Stimulated activated CD8-positive, alpha-beta memory T cell treated with anti-CD3 and anti-CD28 coated beads, Interleukin-15, amount 100 ng/mL, for 48 hours (primary cell): ENCODE data around the gene TATDN3.
"Not testable (repeated sequence)": the region's sequence is repeated elsewhere in the genome, so short reads cannot be mapped to it uniquely, and the experiment has no call there.

Experiments
- DNase-seq, 2 donors: peaks; one replicate each; pipeline ENCODE4 v3.0.0-alpha.2; 2020; ENCODE audit warnings: low read depth in 2 of 2

The TATDN3 gene, protein sequence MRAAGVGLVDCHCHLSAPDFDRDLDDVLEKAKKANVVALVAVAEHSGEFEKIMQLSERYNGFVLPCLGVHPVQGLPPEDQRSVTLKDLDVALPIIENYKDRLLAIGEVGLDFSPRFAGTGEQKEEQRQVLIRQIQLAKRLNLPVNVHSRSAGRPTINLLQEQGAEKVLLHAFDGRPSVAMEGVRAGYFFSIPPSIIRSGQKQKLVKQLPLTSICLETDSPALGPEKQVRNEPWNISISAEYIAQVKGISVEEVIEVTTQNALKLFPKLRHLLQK

DNA sequence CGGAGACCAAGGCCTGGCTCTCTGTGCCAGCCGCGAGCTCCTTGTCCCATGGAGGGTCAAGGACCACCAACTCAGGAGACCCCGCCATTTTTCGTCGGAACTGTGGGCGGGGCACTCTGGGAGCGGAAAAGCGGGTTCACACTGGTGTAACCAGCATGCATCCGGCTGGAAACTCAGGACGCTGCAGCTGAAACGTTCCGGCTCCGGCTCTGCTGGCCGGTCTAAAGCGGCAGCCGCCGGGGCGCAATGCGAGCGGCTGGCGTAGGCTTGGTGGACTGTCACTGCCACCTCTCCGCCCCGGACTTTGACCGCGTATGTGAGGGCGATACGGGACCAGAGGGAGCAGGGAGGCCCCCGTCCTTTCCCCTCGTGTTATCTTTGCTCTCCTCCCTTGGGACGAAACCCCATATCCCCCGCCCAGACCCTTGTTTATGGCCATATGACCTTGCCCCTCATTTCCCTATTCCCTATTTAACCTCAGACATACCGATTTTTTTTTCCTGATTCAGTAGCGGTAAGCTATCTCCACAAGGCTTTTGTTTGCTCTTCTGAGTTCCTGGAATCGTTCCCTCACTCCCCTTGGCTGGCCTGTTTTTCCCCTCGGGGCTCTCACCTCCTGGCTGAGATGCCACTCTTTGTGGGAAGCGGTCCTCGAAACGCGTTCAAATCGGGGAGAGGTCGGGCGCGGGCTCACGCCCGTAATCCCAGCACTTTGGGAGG is at the start of gene TATDN3, which contains the start of gene NSL1:
TSS of gene TATDN3 (plus strand) at position 219 of the 720 bp plus-strand sequence. CDS start at position 247, 28 bp downstream.
TSS of gene NSL1 (minus strand) at position 102 of the 720 bp plus-strand sequence. CDS start at position 88, 14 bp downstream.
- DNase-seq, result peak; percentile 84 to 89

DNA sequence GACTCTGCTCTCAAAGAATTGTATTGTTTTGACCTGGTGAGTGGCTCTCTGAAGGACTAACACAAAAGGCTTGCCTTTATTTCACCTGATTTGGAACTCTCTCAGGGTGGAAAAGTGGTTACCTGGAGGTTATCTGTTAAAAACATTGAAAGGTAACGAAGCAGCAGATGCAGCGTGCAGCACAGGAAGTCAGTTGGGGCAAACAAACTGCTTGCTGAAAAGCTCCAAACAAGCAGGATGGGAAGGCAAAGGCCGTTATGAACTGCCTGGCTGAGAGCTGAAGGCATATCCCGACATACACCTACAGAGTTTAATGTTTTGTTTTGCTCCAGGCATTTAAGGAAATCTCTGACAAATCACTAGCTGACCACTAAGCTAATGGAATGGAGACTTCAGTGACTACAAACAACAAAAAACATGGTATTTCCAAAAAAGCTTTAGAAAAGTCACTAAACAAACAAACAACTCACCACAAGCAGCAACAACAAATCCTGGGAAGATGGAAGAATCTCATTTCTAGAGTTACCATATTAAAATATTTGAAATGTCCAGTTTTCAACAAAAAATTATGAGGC is 47.7 kb upstream of the TATDN3 start:
- no peak for DNase-seq

DNA sequence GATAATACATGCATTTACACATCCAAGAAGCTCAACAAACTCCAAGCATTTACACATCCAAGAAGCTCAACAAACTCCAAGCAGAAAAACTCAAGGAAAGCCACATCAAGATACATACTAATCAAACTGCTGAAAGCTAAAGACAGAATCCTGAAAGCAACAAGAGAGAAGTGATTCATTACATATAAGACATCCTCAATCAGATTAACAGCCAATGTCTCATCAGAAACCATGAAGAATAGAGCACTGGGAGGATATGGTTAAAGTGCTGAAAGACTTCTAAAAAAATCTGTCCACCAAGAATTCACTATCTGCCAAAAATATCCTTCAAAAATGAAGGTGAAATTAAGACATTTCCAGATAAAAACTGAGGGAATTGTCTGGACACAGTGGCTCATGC is 46.4 kb upstream of the TATDN3 start:
- no peak for DNase-seq

DNA sequence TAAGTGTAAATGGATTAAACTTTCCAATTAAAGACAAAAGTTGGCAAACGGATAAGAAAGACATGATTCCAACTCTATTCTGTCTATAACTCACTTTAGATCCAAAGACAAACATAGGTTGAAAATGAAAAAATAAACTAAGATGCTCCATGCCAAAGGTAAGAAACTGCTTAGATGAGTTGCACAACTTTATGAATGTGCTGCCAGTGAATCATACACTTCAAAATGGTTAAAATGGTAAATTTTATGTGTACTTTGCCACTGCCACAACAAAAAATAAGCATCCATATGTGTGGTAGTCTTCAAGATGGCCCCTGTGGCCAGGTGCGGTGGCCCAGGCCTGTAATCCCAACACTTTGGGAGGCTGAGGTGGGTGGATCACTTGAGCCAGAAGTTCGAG is 45.1 kb upstream of the TATDN3 start:
- DNase-seq, result no peak

DNA sequence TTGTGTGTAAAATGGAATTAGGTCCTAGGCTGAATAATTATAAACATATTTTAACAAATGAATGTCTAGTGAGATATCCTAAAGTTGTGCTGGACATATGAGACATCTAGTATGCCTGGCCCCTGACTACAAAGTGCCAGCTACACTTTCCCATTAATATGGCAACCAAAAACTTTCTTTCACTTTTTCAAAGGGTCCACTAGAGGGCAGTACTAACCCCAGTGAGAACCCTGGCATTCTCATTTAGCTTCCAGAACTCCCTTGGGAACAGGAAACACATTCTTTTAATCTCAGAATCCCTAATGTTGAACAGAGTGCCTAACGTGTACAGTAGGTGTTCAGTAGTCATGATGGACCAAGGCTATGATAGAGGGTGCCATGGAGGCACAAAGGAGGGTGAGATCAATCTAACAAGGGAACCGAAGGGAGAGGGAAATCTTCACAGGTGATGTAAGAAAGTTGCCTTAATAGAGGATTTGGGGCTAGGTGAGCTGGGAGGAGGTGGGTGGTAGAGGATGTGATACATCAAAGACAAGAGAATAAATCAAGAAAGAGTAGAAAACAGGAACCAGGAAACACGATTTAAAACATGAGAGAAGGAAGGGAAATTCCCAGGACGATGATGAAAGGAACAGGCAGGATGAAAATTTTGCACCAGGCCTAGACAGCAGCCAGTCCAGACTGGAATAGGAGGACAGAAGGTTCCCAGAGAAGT is 41.7 kb upstream of the TATDN3 start:
- DNase-seq, result no peak

DNA sequence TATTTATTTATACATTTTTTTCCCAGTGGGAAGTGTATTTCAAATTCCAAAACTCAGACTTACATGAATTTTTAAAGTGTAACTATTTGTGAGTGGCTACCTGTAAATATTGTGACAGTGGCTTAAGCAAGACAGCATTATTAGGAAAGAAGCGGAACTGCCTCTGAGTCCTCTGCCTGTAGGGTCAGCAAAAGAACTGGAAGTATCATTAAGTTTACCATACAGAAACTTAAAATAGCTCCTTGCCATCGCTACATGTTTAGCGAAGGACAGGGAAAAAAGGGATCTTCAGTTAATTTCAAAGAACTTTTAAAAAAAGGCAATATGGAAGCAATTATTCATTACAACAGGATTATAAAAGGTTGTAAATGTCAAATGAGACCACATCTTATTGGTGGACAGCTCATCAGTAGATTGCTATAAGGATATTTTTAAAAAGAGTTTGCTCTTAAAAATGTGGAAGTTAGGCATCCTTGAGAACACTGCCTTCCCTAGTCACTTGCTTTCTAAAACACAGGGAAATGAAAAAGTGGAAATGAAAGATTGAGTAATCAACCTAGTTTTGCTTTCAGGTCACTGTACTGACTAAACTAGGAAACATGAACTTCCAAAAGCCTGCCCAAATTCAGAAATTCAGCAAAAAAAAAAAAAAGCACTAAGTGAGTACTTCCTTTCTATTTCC is 39.3 kb upstream of the TATDN3 start:
- DNase-seq, result no peak

DNA sequence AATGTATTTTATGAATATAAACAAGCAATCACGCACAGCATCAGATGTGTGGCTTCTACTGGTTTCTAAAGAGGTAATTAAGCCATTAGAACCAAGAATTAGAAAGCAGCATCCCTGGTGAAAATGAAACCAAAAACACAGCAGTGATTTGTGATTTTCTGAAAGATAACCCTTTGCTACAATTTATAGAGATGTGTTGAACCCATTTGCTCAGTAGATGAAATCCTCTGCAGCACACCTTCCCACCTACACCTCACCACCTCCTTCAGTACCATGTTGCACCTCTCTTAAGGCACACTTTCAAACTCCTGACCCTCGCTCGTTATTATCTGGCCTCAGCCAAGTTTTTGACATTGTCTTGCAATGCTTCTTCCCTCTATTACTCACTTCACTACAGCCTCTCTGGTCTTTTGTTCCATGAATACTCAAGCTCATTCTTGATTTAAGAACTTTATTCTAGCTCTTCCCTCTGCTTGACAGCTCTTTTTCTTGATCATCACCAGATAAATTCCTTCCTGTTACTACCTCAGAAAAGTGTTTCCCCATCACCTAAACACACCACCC is 38.7 kb upstream of the TATDN3 start:
- no peak for DNase-seq

DNA sequence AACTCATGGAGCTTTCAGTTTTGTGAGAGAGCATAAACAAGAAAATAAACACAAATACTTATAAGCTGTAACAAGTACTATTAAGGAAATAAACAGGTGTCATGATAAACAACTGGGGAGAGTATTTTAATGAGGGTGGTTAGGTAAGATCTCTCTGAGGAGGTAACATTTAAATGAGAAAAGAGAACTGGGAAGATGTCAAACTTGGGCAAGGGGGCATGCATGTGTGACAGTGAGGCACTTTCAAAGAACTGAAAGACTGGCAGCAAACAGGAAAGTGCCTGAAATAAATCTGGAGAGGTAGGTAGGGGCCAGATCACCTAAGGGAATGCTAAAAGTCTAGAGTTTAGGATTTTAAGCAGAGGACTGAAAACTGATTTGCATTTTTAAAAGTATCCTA is 37.9 kb upstream of the TATDN3 start:
- no peak for DNase-seq

DNA sequence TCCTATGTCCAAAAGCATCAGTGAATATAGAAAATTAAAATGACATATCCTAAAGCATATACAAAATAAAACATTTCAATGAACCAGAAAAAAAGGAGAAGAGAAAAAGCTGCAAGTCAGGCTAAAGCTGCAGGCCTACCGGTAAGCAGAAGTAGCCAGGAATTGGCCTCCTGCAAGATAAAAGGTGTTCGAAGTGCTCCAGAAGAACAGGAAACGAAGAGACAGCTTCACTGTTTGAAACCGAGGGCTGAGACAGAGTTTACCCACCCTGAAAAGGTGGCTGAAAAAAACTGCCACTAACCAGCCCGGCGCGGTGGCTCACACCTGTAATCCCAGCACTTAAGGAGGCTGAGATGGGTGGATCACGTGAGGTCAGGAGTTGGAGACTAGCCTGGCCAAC is 37.5 kb upstream of the TATDN3 start:
- no peak for DNase-seq

DNA sequence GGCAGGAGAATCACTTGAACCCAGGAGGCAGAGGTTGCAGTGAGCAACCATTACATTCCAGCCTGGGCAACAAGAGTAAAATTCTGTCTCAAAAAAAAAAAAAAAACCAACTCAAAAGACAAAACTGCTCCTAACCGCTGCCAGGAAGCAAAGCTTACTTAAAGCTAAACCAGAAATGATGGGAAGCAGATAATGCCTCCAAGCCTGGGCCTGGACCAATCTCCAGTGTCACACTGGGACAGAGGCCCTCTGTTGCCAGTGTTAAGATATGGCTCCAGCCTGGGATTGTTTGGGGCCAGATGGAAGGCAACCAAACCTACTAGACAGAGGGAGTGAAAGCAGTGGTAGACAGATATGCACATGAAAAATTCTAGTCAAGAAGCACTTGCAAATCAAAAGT is 37.0 kb upstream of the TATDN3 start:
- DNase-seq, result no peak

DNA sequence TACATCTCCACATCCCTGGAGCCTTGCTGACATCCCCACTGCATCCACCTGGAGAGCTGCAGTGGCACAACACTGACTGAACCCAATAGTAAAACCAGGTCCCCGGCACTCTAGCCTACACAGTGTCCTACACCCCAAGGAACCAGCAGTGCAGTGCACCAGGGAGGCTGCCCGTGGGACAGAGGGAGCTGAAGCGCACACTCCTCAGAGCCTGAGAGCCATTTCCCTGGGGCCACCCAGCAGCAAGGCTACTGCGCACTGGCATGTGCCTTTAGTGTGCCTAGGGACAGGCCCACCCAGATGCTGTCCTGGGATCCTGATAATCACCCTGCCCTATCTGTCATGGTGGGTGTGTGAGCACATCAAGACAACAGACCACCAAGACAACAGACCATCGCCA is 32.0 kb upstream of the TATDN3 start:
- no peak for DNase-seq

DNA sequence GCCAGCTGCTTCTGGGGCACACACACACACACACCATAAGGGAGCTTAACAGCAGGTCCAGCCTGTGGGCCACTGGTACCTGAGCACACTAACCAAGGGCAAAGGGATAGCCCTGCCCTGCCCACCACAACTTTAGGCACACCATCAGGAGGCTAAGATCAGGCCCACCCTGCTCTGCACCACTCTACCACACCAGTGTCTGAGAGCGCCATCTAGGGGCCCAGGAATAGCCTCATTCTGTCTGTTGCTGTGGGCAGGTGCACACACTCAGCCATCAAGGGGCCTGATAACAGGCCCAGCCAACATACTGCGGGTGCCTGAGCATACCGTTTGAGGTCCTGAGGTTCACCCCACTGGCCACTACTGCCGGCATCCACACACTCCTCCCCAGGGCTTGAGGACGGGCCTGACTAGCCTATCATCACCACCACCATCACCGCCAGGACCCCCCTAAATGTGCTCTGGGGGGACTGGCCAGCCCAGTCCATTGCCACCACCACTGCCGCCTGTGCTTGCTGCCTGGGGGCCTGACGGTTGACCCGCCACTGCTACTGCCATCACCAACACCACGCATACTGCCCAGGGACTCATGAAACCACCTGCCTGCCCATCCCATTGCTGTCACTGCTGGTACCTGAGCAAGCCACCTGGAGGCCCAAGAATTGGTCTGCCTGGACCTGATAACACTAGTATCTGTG is 31.4 kb upstream of the TATDN3 start:
- peak; percentile 39 to 55 for DNase-seq

DNA sequence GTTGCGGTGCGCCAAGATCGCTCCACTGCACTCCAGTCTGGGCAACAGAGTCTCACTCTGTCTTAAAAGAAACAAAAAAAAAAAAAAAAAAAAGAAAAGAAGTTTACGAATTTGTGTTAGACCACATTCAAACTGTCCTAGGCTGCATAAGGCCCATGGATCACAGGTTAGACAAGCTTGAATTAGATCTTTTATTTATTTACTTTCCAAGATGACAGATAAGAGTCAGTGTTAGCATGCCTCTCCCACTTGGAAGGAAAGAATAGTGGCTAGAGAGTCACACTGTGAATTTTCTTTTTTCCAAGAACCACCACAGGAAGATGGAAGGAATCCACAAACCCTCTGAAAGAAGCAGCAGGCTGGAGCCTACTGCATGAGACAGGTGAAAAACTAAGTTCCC is 29.5 kb upstream of the TATDN3 start:
- DNase-seq, result no peak

DNA sequence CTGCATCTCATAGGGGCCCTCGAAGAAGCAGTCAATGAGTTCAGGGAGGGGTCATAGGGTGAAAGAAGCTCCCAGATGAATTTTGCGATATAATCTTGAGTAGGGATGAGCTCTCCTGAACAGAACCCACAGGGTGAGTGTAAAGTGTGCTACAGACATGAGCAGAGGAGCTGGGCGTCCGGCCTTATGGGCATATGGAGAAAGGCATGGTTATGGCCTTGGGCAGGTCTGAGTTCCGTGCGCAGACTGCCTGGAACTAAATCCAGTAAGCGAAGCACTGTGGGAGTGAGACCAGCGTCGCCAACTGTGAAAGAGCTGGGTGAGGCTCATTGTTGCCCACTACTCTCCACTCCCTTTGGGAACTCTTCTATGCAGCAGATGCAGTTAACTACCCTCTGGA is 28.9 kb upstream of the TATDN3 start:
- DNase-seq, result no peak

DNA sequence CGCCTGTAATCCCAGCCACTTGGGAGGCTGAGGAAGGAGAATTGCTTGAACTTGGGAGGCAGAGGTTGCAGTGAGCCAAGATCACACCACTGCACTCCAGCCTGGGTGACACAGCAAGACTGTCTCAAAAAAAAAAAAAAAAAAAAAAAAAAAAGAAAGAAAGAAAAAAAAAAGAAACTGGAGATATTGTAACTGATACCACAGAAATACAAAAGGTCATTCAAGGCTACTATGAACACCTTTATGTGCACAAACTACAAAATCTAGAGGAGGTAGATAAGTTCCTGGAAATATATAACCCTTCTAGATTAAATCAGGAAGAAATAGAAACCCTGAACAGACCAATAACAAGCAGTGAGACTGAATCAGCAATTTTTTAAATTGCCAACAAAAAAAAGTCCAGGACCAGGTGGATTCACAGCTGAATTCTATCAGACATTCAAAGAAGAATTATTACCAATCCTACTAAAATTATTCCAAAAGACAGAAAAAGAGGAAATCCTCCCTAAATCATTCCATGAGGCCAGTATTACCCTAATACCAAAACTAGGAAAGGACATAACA is 26.9 kb upstream of the TATDN3 start:
- DNase-seq, result not testable (repeated sequence)

DNA sequence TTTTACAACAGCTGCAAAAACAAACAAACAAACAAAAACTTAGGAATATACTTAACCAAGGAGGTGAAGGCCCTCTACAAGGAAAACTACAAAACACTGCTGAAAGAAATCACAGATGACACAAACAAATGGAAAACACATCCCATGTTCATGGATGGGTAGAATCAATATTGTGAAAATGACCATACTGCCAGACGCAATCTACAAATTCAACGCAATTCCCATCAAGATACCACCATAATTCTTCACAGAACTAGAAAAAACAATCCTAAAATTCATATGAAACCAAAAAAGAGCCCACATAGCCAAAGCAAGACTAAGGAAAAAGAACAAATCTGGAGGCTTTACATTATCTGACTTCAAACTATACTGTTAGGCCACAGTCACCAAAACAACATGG is 24.9 kb upstream of the TATDN3 start:
- DNase-seq, result not testable (repeated sequence)

DNA sequence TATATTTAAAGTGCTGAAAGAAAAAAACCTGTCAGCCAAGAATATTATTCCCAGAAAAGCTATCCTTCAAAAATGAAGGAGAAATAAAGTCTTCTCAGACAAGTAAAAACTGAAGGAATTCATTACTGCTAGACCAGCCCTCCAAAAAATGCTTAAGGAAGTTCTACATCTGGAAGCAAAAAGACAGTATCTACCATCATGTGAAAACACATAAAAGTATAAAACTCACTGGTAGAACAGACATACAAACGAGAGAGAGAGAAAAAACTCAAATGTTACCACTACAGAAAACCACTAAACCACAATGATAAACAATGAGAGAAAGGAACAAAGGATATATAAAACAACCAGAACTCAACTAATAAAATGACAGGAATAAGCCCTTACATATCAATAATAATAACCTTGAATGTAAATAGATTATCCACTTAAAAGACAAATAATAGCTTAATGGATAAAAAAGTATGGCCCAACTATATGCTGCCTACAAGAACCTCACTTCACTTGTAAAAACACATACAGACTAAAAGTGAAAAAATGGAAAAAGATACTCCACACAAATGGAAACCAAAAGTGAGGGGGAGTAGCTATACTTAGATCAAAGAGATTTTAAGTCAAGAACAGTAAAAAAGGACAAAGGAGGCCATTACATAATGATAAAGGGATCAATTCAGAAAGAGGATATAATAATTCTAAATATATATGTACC is 22.1 kb upstream of the TATDN3 start:
- no peak for DNase-seq

DNA sequence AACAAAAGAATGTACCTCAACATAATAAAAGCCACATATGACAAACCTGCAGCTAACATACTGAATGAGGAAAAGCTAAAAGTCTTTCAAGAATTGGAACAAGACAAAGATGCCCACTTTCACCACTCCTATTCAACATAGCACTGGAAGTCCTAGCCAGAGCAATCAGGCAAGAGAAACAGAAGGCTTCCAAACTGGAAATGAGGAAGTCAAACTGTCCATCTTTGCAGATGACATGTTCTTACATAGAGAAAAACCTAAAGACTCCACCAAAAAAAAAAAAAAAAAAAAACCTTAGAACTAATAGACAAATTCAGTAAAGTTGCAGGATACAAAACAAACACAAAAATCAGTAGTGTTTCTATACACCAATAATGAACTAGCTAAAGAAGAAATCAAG is 20.4 kb upstream of the TATDN3 start:
- no peak for DNase-seq

DNA sequence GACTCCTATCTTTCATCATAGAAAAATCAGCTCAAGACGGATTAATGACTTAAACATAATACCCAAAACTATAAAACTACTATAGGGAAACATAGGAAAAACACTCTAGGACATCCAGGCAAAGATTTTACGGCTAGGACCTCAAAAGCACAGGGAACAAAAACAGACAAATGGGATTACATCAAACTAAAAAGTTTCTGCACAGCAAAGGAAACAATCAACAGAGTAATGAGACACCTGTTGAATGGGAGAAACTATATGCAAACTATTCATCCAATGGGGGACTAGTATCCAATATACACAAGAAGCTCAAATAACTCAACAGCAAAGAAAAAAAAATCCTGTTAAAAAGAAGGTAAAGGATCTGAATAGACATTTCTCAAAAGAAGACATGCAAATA is 18.7 kb upstream of the TATDN3 start:
- no peak for DNase-seq

DNA sequence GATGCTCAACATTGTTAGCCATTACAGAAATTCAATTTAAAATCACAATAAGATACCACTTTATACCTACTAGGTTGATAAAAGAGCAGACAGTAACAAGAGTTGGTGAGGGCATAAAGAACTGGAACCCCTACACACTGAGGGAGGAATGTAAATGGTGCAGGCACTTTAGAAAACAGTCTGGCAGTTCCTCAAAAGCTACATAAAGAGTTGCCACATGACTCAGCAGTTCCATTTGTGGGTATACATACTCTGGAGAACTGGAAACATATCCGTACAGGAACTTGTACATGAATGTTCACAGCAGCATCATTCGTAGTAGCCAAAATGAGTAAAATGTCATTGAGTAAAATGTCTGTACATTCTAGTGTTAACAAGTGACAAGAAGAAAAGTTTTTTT is 17.1 kb upstream of the TATDN3 start:
- no peak for DNase-seq
